ENCODE data around the gene FIBP.

The FIBP gene

GRCh38 chr11:65887723-65888162 lies 528 bp downstream of the FIBP start:
- no peak for DNase-seq

GRCh38 chr11:65886826-65887722 lies 1.2 kb downstream of the FIBP start:
- no peak for DNase-seq

- no peak for DNase-seq
These were observed 2.3 kb downstream of the FIBP start for GRCh38 chr11:65885808-65886536.

GRCh38 chr11:65885231-65885630 lies 3.0 kb downstream of the FIBP start:
- DNase-seq = no peak

- peak; percentile 72 to 79 for DNase-seq
These were observed 3.6 kb downstream of the FIBP start for GRCh38 chr11:65884716-65885092.

- DNase-seq = no peak
These were observed 4.2 kb downstream of the FIBP start for GRCh38 chr11:65883786-65884715.

GRCh38 chr11:65883058-65883761 lies 5.1 kb downstream of the FIBP start:
- DNase-seq = no peak

GRCh38 chr11:65882120-65883057 lies 5.9 kb downstream of the FIBP start:
- no peak for DNase-seq

- no peak for DNase-seq
These were observed 7.3 kb downstream of the FIBP start for GRCh38 chr11:65880844-65881421.

GRCh38 chr11:65880027-65880426 lies 8.2 kb downstream of the FIBP start:
- DNase-seq = no peak

- no peak for DNase-seq
These were observed 8.7 kb downstream of the FIBP start, which contains the start of gene CTSW for GRCh38 chr11:65879617-65880016. Gene CTSW, plus strand, starts transcription at chr11:65879837. Its CDS starts 18 bp downstream, at chr11:65879855.

- peak; percentile 94 to 96 for DNase-seq
These were observed 14.7 kb downstream of the FIBP start for GRCh38 chr11:65873318-65874156.

GRCh38 chr11:65872586-65873317 lies 15.5 kb downstream of the FIBP start, which contains the start of gene EFEMP2:
Gene EFEMP2, minus strand, starts transcription at chr11:65872800. Its CDS starts 446 bp downstream, at chr11:65872354.
- no peak for DNase-seq

GRCh38 chr11:65871811-65872548 lies 16.3 kb downstream of the FIBP start:
- DNase-seq = no peak

- DNase-seq = no peak
These were observed 17.3 kb downstream of the FIBP start for GRCh38 chr11:65870706-65871681.

GRCh38 chr11:65870307-65870658 lies 18.0 kb downstream of the FIBP start:
- DNase-seq = no peak

All from stimulated activated CD4-positive, alpha-beta T cell treated with anti-CD3 and anti-CD28 coated beads, Interleukin-4, amount 100 ng/mL, for 4 hours (primary cell).